Loucy (cell line): Measurements from ENCODE around the gene RAB32.

Source experiments
- H2AFZ ChIP-seq: fragments of 200-600 bp; sonication (generic); 2 replicates; pipeline ENCODE4 v1.6.0; 2016; ENCODE audit warnings: antibody characterized with exemption, mild to moderate bottlenecking, low read length, moderate library complexity
- H3F3A ChIP-seq: fragments of 200-600 bp; 2 replicates; pipeline ENCODE4 v1.6.0; 2016; ENCODE audit warnings: antibody characterized with exemption, low read depth, mild to moderate bottlenecking
- H3K27me3 ChIP-seq: fragments of 200-600 bp; sonication (generic); 2 replicates; pipeline ENCODE4 v1.6.1; 2014; ENCODE audit warnings: low read length, mild to moderate bottlenecking; ENCODE audit not compliant: insufficient read depth, poor library complexity, severe bottlenecking
- H3K36me3 ChIP-seq: fragments of 200-600 bp; sonication (generic); 2 replicates; pipeline ENCODE4 v1.6.1; 2016; ENCODE audit warnings: low read length; ENCODE audit not compliant: insufficient read depth
- H3K4me1 ChIP-seq: fragments of 200-600 bp; sonication (generic); 2 replicates; pipeline ENCODE4 v1.5.1; 2014; ENCODE audit warnings: low read length, mild to moderate bottlenecking; ENCODE audit not compliant: insufficient read depth, poor library complexity, severe bottlenecking
- H3K4me2 ChIP-seq: fragments of 200-600 bp; sonication (generic); 2 replicates; pipeline ENCODE4 v1.6.0; 2014; ENCODE audit warnings: antibody characterized with exemption, low read length, low read depth, mild to moderate bottlenecking; ENCODE audit not compliant: poor library complexity, severe bottlenecking
- H3K4me3 ChIP-seq: fragments of 200-600 bp; sonication (generic); 2 replicates; pipeline ENCODE4 v1.5.1; 2014; ENCODE audit warnings: low read length, mild to moderate bottlenecking, mixed read lengths; ENCODE audit not compliant: poor library complexity, severe bottlenecking
- H3K79me2 ChIP-seq: fragments of 200-600 bp; sonication (generic); 2 replicates; pipeline ENCODE4 v1.6.1; 2014; ENCODE audit warnings: low read length; ENCODE audit not compliant: insufficient read depth
- H3K9ac ChIP-seq: fragments of 200-600 bp; sonication (generic); 2 replicates; pipeline ENCODE4 v1.6.0; 2014; ENCODE audit warnings: mild to moderate bottlenecking, low read depth, low read length, moderate library complexity; ENCODE audit not compliant: poor library complexity, severe bottlenecking
- H3K9me2 ChIP-seq: fragments of 200-600 bp; sonication (generic); replicated peaks from 2 replicates; pipeline ENCODE4 v1.6.1; 2016; ENCODE audit warnings: low read depth, low read length, mixed read lengths
- H3K9me3 ChIP-seq: fragments of 200-600 bp; sonication (generic); 2 replicates; pipeline ENCODE4 v1.6.1; 2014; ENCODE audit warnings: mild to moderate bottlenecking, antibody characterized with exemption, low read length, low read depth; ENCODE audit not compliant: insufficient read depth
- H4K20me1 ChIP-seq: fragments of 200-600 bp; sonication (generic); 2 replicates; pipeline ENCODE4 v1.6.0; 2014; ENCODE audit warnings: antibody characterized with exemption, low read length, mild to moderate bottlenecking; ENCODE audit not compliant: insufficient read depth, poor library complexity, severe bottlenecking
- CTCF ChIP-seq: fragments of 200-600 bp; sonication (generic); conservative IDR thresholded peaks from 2 replicates; pipeline ENCODE4 v1.5.1; 2014; ENCODE audit warnings: mild to moderate bottlenecking, antibody characterized with exemption, low read length
- EZH2phosphoT487 ChIP-seq: fragments of 200-600 bp; IDR thresholded peaks from 2 replicates; pipeline ENCODE4 v1.6.1; 2018; ENCODE audit warnings: antibody characterized with exemption, mild to moderate bottlenecking, moderate library complexity, borderline replicate concordance

RAB32 gene

GRCh38 chr6:146590492-146590891, 46.9 kb downstream of the RAB32 start:
- no peaks in the 10 kb centered on the region for H3K4me1 ChIP-seq
- no peaks in the 10 kb centered on the region for H3F3A ChIP-seq
- TF ChIP-seq CTCF, result no peak
- no peak for TF ChIP-seq EZH2phosphoT487
- no peaks in the 10 kb centered on the region for H3K9me3 ChIP-seq
- H3K79me2 ChIP-seq, result no peaks in the 10 kb centered on the region
- H3K4me3 ChIP-seq, result no peak overlapping the region
- H3K9ac ChIP-seq, result no peak overlapping the region
- H3K27me3 ChIP-seq, result no peaks in the 10 kb centered on the region
- no peak overlapping the region for H2AFZ ChIP-seq
- H4K20me1 ChIP-seq, result no peaks in the 10 kb centered on the region
- H3K36me3 ChIP-seq, result no peaks in the 10 kb centered on the region
- no peak overlapping the region for H3K4me2 ChIP-seq
- no peaks in the 10 kb centered on the region for H3K9me2 ChIP-seq

GRCh38 chr6:146592451-146592850, 48.8 kb downstream of the RAB32 start:
- H3K4me3 ChIP-seq, result no peak overlapping the region
- TF ChIP-seq EZH2phosphoT487 (no peak), CTCF (no peak)
- no peaks in the 10 kb centered on the region for H3K79me2 ChIP-seq
- H3F3A ChIP-seq, result no peaks in the 10 kb centered on the region
- H3K9me3 ChIP-seq, result no peaks in the 10 kb centered on the region
- H3K4me2 ChIP-seq, result no peak overlapping the region
- no peaks in the 10 kb centered on the region for H3K4me1 ChIP-seq
- H3K36me3 ChIP-seq, result no peaks in the 10 kb centered on the region
- H4K20me1 ChIP-seq, result no peaks in the 10 kb centered on the region
- no peaks in the 10 kb centered on the region for H3K27me3 ChIP-seq
- no peak overlapping the region for H3K9ac ChIP-seq
- no peak overlapping the region for H2AFZ ChIP-seq
- no peaks in the 10 kb centered on the region for H3K9me2 ChIP-seq

- Histone ChIP-seq H3K4me1 (no peaks in the 10 kb centered on the region), H3K36me3 (no peaks in the 10 kb centered on the region), H3K4me2 (no peak overlapping the region), H2AFZ (no peak overlapping the region), H3K79me2 (no peaks in the 10 kb centered on the region), H3K9me3 (no peaks in the 10 kb centered on the region), H3K9ac (no peak overlapping the region), H3K4me3 (no peak overlapping the region), H3K27me3 (no peaks in the 10 kb centered on the region), H3F3A (no peaks in the 10 kb centered on the region), H4K20me1 (no peaks in the 10 kb centered on the region), H3K9me2 (no peaks in the 10 kb centered on the region)
- no peak for TF ChIP-seq CTCF
- no peak for TF ChIP-seq EZH2phosphoT487
These were observed 50.4 kb downstream of the RAB32 start for GRCh38 chr6:146593986-146594385.
